GM21447 (cell line): ENCODE results near the gene NETO2.
"Not testable (repeated sequence)": the region's sequence is repeated elsewhere in the genome, so short reads cannot be mapped to it uniquely, and the experiment has no call there.

ENCODE experiments used
- ATAC-seq: cut with Tn5 transposase; IDR thresholded peaks from one replicate; pipeline ENCODE4 v1.9.1; 2021; ENCODE audit not compliant: unreplicated experiment

The NETO2 gene

GRCh38 chr16:47067203-47067602, 76.5 kb downstream of the NETO2 start:
- no peak for ATAC-seq

DNA sequence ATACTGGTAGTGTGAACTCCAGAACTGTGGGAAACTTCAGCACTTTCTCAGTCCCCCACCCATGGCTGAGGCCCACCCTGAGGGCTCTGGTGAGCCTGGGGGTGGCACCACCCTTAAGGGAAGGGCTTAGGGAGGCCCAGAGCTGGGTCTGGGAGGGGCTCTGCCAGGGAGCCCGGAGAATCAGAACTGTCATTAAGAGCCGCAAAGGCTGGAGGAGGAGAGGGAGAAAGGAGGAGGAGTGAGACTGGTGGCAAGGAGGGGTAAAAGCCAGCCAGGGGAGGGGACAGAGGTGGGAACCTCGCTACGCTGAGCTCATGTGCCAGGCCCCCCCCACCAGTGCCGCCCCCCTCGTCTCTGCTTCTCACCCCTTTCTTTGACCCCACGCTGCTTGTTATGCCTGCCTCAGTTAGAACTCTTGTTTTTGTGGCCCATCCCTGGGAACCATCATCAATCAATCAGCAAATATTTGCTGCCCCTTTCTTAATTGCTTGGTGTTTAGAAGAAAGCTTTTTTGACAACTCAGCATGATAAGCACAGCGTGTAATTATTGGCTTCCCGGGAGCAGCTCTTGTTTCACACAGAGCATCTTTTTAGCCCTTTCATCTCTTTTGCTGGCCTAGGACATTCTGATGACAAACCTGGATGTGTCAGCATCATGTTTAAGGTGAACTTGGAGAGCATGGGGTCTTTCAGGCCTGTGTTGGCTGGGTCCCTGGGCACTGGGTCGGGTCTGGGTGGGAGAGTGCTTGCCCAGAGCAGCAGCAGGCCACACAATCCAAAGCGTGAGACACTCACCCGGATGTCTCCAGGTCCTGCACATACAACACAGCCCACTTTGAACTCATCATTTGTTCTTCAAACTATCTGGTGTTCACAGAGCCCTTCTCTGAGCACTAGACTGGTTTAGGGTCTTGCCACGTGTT, 77.7 kb downstream of the NETO2 start:
- no peak for ATAC-seq

DNA sequence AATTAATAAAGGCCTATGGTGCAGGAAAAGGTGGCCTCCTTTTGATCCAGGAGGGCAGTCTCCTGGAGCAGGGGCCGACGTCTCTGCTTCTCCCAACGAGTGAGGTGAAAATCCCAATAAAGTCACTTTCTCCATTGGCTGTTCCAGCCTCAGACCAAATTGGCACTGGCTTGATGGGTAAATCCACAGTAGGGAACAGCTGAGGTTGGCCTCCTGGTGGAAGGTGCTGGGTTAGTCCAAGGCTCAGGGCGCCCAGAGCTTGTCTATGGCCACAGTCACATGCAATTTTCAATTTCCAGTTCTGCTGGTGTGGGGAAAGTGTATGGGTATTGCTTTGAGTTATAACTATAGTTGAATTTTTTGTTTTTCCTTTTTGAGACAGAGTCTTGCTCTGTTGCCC, 79.0 kb downstream of the NETO2 start:
- ATAC-seq = no peak

DNA sequence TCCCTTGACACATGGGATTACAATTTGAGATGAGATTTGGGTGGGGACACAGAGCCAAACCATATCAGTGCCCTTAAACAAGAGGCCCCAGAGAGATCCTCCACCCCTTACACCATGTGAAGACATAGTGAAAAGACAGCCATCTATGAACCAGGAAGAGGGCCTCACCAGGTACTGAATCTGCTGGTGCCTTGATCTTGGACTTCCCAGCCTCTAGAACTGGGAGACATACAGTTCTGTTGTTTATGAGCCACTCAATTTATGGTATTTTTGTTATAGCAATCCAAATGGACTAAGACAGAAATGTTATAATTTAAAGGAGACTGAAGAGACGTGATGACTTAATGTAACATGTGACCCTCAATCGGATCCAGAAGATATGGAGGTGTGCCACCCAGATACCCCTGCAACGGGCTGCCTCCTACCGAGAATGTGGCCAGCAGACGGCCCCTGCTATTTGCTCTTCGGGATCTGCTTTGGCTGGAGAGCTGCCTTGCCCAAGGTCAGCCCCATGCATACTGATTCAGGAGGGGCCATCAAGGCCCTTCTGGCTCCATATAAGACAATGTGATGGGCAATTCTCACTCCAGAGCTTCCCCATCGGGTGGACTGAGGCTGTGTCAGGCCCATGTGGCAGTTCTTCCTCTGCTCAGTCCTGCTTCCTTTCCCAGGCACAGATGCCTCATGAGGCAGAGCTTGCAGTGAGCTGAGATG, 80.6 kb downstream of the NETO2 start:
- ATAC-seq = no peak

DNA sequence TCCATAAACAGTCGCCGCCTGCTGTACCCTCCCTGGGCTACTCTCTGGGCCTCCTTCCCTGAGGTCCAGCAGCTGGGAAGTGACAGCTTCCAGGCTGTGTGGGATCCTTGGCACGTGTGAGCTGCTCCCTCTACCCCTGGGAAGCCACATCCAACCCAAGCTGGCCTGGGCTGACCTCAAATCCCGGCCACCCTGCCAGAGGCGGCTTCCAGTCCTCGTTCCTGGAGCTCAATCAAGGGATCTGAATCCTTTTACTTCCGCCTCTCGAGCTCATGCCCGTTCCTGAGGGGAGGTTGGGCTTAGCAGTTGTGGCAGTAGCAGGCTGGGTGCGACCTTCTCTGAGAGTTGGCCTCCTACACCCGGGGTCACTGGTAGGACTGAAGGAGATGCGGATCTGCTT, 82.5 kb downstream of the NETO2 start:
- ATAC-seq = no peak

DNA sequence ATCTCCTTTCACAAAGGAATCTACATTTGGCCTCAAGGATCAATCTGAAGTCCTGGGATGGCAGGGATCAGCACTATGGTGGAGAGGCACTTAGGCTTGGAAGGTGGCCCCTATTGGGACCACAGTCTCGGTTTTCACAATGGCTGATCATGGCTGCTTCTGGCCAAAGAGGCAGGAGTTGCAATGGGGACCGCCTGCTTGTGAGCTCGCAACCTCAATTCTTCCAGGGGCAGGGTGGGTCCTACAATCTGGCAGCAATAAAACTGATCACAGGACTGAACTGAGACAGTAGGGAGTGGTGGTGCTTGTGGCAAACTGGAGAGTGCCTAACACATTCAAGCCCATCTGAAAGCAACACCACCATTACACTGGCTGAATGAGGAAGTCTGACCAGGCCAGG, 83.1 kb downstream of the NETO2 start:
- ATAC-seq = no peak

DNA sequence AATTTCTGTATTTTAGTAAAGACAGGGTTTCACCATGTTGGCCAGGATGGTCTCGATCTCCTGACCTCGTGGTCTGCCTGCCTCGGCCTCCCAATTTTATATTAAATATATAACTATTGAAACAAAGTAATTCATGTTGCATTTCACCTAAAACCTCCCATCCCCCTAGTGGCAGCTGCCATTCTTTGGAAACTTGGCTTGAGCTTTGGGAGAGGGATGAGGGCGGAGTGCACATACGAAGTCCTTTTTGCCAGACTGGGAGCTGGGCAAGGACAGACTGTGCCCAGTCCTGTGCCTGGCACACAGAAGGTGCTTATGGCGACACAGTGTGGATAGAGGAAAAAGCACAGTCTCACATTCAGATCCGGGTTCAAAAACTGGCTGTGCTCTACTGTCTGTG, 83.8 kb downstream of the NETO2 start:
- ATAC-seq = no peak

- not testable (repeated sequence) for ATAC-seq
Measured at GRCh38 chr16:47059130-47059529, 84.6 kb downstream of the NETO2 start.

GRCh38 chr16:47058295-47059086, 85.3 kb downstream of the NETO2 start:
- ATAC-seq = no peak

DNA sequence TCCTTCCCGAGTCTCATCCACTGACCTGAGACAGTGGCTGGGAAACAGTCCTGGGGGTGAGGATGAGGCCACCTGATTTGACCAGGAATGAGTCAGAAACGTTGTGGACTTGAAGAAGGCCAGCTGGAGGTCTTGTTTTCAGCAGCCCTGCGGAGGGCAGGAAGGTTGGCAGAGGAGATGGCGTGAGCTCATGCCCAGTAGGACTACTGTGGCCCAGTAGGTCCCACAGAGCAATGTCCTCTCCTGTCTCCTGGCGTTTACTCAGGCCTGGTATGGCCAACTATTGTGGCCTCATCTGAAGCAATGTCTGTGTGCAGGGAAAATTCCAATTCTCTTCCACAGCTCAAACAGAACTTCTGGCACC, 86.1 kb downstream of the NETO2 start:
- no peak for ATAC-seq

DNA sequence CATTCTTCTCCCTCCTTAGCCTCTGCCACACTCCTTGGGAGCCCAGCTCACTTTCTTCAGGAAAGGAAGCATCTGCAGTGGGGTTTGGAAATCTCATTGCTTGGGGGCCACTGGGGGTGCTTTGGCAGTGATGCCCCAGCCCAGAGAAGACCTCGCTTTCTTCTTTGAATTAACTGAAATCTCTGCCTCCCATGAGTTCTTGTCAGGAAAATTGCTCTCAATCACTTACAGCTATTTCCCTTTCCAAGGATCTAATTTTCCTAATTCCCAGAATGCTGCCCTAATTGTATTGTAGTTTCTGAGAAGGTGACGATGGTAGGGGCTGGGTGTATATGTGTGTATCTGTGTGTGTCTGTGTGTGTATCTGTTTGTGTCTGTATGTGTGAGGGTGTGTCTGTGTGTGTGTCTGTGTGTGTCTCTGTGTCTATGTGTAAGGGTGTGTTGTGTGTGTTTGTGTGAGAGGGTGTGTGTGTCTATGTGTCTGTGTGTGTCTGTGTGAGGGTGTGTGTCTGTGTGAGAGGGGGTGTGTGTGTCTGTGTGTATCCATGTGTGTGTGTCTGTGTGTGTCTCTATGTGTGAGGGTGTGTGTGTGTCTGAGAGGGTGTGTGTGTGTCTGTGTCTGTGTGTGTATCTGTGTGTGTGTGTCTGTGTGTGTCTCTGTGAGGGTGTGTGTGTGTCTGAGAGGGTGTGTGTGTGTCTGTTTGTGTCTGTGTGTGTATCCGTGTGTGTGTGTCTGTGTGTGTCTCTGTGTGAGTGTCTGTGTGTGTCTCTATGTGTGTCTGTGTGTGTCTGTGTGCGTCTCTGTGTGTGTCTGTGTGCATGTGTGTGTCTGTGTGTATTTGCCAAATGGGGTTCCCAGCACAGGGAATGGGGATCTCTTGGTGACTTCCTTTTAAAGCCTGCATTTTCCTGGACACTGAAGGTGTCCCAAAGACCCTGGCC, 86.8 kb downstream of the NETO2 start:
- no peak for ATAC-seq

DNA sequence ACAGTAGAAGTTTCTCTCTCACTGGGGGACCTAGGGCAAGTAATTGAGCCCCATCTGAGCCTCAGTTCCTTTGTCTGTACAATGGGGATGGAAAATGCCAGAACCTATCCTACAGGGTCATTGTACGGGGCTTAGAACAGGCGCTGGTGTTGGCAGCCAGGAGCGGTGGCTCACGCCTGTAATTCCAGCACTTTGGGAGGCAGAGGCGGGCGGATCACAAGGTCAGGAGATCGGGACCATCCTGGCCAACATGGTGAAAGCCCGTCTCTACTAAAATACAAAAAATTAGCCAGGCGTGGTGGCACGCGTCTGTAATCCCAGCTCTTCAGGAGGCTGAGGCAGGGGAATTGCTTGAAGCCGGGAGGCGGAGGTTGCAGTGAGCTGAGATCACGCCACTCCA, 87.7 kb downstream of the NETO2 start:
- not testable (repeated sequence) for ATAC-seq

GRCh38 chr16:47055136-47055885, 88.4 kb downstream of the NETO2 start:
- ATAC-seq = no peak

DNA sequence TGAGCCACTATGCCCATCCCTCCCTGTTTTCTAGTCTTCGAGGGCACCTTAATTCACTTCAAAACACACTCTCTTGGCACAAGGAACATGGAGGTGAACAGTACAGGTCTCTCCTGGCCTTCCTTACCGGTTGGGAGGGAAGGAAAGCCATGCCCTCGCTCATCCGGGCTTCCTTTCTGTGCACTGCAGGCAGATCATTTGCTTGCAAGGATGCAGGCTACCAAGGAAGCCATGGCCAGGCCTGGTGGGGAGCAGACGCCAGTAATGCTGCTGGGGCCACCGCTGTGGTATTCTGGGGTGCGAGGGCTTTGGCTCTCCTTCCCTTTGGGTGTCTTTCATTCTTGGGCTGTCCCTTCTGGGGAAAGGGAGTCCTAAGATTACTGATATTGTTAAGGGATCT, 89.4 kb downstream of the NETO2 start:
- no peak for ATAC-seq

DNA sequence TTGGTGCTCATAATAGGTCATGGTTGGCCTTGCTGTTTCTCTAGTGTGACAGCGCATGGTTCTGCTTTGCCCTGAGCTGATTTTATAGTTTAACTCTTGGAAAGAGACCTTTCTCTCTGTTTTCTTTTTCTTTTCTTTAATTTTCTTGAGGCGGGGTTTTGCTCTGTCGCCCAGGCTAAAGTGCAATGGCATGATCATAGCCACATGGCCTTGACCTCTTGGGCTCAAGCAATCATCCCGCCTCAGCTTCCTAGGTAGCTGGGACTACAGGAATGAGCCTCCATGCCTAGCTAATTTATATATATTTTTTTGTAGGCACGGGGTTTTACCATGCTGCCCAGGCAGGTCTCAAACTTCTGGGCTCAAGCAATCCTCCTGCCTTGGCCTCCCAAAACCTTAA, 89.8 kb downstream of the NETO2 start:
- ATAC-seq = no peak

DNA sequence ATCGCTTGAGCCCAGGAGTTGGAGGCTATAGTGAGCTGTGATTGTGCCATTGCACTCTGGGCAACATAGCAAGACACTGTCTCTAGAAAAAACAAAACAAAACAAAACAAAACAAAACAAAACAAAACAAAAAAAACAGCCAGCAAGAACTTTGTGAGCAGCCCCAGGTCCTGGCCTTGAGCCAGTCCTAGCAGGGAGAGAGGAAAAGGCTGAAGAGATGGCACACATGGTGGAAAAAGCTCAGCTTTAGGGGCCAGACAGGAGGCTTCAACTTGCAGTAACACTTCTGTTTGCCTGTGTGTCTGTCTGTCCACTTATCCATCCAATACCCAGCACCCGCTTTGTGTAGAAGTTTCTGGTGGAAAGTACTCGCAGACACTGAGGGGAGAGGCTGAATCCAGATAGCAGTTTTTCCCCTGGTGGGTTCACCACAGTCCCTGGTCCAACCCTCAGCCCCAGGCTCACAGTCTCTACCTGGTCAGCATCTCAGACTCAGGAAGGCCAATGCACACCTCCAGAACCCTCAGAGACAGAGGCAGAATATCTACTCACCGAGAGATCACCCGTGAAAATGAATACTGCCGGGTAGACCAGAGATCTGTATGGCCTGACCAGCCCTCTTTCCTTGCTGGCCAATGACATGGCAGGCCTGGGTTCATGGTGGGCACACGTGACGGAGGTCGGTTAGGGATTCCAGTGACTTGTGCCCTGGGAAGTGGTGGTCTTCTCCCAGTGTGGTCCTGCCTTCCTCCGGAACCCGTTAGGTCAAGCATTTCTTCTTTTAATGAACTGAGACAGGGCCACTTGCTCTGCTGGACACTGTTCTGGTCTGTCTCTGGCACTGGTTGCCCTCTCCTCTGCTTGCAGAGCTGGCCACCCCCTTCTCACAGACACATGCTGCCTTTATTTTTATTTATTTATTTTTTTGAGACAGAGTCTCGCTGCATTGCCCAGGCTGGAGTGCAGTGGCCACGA, 90.8 kb downstream of the NETO2 start:
- ATAC-seq = no peak

GRCh38 chr16:47051031-47051430, 92.7 kb downstream of the NETO2 start:
- ATAC-seq = no peak

GRCh38 chr16:47049901-47050583, 93.7 kb downstream of the NETO2 start:
- ATAC-seq = no peak
